ENCODE results near the gene LIN28B.
"Not testable (repeated sequence)": the region's sequence is repeated elsewhere in the genome, so short reads cannot be mapped to it uniquely, and the experiment has no call there.

GRCh38 chr6:104985875-104986274 lies 29.0 kb downstream of the LIN28B start:
- TF ChIP-seq, protein P1, sequence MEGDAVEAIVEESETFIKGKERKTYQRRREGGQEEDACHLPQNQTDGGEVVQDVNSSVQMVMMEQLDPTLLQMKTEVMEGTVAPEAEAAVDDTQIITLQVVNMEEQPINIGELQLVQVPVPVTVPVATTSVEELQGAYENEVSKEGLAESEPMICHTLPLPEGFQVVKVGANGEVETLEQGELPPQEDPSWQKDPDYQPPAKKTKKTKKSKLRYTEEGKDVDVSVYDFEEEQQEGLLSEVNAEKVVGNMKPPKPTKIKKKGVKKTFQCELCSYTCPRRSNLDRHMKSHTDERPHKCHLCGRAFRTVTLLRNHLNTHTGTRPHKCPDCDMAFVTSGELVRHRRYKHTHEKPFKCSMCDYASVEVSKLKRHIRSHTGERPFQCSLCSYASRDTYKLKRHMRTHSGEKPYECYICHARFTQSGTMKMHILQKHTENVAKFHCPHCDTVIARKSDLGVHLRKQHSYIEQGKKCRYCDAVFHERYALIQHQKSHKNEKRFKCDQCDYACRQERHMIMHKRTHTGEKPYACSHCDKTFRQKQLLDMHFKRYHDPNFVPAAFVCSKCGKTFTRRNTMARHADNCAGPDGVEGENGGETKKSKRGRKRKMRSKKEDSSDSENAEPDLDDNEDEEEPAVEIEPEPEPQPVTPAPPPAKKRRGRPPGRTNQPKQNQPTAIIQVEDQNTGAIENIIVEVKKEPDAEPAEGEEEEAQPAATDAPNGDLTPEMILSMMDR (IDR thresholded peaks at IDR 0.05; ENCODE audit: low read depth, low read length, poor library complexity, severe bottlenecking) = not testable (repeated sequence)
- TF ChIP-seq EZH2phosphoT487 (IDR thresholded peaks at IDR 0.05; ENCODE audit: borderline replicate concordance, low read length) = not testable (repeated sequence)
